Right kidney (tissue), 1 donor: Measurements from ENCODE around the gene HEG1.

Source experiments
- DNase-seq: peaks from one replicate; pipeline ENCODE4 v3.0.0-alpha.2; 2016

The HEG1 gene

DNA sequence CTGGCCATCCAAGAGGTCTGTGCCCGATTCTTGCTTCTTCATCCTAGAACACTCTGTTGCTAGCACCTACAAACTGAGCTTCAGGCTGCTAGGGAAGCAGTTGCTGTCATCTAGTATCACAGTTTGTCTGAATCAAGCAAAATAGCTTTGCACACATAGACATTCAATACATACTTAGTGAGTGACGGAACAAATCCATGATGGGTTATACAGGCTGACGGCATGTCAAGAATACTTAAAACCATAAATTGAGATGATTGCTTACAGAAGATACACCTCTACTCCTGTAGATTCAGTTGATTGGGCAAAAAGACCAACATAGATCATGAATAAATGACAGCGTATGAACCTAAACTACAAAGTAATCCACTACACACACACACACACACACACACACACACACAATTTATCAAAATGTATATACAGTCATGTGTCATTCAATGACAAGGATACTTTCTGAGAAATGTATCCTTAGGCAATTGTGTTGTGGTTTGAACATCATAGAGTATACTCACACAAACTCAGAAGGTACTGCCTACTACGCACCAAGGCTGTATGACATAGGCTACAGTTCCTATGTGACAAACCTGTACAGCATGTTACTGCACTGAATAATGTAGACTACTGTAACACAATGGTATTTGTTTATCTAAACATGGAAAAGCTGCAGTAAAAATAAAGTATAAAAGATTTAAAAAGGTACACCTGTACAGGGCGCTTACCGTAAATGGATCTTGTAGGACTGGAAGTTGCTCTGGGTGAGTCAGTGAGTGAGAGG is 14.4 kb upstream of the HEG1 start:
- DNase-seq, result no peak

DNA sequence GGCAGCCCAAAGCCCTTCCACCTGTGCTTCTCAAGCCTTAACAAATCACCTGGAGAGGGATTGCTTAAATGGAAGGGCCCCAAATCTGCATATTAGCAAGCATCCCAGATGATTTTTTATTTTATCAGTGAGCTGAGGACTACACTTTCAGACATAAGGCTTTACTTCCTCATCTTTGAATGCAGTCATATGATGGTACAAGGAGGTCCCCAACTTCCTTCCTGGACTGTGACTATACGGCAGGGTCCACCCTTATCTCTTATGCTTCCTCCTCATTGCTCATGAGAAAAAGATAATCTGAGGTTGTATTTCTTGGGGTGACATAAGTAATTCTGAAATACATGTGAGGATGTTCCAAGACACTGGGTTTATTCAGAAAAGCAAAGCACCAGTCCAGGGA is 13.7 kb upstream of the HEG1 start:
- no peak for DNase-seq

GRCh38 chr3:125068265-125068664 is 12.5 kb upstream of the HEG1 start:
- DNase-seq, result no peak

DNA sequence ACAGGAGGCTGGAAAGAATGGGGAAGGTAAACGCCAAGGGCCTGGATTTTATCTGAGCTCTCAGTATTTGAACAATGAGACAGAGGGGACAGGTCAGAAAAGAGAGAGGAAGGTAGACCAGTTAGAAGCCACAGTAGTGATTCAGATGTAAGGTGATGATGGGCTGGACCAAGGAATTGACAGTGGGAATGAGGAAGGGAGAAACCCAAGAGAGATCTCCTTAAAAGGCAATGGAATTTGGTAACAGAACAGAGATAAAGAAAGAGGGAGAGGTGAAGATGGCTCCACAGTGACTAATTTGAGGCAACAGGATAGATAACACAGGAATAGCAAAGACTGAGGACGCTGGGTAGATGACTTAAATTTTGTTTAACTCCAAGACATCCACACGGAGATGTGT is 11.4 kb upstream of the HEG1 start:
- DNase-seq, result no peak

GRCh38 chr3:125062904-125063618 is 7.3 kb upstream of the HEG1 start:
- DNase-seq, result no peak

DNA sequence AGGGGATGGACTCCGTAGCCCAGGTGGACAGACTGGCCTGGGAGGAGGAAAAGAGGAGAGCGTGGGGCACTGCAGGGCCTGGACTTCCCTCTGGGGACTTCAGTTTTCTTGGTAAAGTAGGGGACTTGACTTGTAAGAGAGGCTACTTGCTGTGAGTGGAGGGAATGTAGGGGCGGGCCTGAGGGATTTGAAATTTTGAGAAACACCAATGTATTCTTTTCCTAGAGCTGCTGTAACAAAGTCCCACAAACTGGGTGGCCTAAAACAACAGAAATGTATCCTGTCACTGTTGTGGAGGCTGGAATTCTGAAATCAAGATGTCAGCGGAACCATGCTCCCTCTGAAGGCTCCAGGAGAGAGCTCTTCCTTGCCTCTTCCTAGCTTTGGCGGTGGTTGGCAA is 5.8 kb upstream of the HEG1 start:
- DNase-seq, result no peak

GRCh38 chr3:125061170-125061569 is 5.4 kb upstream of the HEG1 start:
- no peak for DNase-seq

GRCh38 chr3:125059488-125060245 is 3.9 kb upstream of the HEG1 start:
- DNase-seq, result no peak

DNA sequence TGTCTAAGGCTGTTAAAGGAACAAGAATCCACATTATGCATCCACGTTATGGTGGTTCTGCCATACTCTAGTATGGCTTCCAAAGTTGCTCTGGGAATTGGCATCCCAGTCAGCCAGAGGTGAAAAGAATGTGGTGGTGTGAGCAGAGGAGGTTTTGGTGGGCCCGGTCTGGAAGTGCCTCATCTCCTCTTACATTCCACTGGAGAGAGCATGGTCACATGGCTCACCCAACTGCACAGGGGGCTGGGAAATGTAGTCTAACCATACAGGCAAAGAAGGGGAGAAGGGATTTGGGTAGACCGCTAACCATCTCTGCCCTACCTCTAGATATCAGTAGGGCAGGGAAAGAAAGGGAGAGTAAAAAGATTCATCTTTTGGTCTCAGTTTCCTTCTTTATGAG is 3.2 kb upstream of the HEG1 start:
- no peak for DNase-seq

DNA sequence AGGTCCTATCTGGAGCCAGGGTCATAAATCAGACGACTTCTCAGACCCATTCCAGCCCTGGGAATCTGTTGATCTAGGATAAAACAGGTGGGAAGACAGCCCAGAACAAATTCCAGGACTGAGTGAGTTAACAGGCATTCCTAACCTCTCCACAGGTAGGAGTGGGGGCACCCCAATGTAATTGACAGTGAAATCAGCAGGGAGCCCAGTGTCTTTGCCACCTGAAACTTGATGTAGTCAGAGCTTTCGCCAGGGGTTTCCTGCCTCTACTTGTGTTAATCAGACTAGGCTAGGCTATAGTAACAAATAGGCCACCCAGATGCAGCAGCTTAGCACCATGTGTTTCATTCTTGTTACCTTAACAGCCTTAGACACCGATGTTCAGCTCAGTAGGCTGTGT is 2.7 kb upstream of the HEG1 start:
- no peak for DNase-seq

DNA sequence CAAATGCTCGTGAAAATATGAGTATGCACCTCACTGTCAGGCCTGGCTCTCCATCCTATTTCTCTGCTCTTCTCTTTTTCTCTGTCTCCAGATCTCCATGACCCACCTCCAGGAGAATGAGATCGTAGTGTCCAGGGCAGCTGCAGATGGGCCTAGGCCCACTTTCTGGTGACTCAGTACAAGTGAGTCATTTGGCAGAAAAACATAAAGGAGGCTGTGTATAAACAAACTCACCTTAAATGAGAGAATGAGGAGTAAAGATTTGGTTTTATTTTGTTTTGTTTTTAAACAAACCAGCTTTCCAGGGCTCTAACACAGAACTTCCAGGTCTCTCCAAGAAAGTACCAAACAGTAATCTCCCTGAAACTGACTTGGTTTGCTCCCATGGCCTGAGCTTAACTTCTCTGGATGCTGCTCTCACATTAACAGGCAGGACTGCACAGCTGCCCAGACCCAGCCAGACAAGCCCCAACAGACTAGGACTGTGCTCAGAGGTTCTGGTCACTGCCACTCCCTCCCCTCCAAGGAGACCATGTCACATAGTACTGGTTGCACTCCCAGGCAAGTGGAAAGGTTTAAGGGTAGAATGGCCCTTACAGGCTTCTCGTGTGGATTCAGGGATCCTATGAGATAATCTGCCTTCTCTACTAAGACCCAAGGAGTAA is 1.5 kb upstream of the HEG1 start:
- no peak for DNase-seq

- DNase-seq, result peak; percentile 76
These were observed 375 bp downstream of the HEG1 start for GRCh38 chr3:125055331-125055912.

DNA sequence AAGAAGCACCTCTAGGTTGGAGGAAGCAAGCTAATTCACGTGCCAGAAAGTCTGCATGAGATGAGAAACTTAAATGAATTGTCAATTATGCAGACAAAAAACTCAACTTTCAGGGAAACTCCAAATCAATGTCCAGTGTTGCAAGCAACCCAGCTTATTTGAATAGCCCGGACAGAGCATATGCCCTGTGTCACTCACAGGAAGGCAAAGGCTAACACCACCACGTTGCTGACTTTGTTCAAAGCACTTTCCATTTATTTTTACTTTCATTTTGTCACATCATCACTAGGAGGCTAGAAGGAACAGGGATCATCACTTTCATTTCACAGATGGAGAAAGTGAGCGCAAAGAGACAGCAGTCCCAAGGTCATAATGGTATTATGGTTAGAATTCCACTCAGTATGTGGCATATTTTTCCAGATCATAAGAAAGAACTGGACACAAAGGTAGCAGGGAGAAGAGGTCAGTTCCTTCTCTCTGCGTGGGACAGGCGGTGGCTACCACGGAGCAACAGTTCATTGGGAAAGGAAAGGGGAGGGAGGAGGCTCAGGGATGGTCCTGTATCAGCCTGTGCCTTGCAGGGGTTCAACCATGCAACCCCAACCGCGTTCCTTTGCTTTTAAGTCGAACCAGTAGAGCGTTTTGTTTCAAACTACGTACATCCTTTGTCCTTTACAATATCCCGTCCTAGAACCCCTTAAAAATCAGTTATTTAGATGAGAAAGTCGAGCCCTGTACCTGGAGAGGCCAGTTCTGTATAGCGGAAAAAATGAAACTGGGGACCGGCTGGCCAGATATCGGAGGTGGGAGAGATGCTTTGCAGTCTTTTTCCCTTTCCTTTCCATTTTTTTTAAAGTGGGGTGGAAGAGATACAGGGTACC is 1.1 kb downstream of the HEG1 start:
- peak; percentile 62 for DNase-seq

GRCh38 chr3:125054062-125054448 is 1.7 kb downstream of the HEG1 start:
- no peak for DNase-seq

DNA sequence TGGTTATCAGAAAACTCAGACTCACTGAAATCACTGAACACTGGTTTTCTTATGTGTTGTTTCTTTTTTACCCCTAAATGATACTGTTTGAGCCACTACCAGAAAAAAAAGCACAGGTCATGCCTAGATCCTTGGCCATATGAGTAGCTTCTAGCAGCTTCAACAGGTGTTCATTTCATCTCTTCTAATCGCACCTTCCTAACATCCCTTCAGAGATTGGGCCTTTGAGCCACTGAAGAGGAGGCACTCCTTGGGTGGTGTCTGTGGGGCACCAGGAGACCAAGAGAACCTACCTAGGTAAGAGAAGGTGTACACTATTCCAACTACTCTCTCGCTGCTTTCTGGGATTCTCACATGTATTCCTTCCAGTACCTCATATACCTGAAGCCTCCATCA is 2.5 kb downstream of the HEG1 start:
- DNase-seq, result no peak

- DNase-seq, result no peak
These were observed 3.0 kb downstream of the HEG1 start for GRCh38 chr3:125052624-125053303.

GRCh38 chr3:125051715-125052581 is 3.8 kb downstream of the HEG1 start:
- no peak for DNase-seq

DNA sequence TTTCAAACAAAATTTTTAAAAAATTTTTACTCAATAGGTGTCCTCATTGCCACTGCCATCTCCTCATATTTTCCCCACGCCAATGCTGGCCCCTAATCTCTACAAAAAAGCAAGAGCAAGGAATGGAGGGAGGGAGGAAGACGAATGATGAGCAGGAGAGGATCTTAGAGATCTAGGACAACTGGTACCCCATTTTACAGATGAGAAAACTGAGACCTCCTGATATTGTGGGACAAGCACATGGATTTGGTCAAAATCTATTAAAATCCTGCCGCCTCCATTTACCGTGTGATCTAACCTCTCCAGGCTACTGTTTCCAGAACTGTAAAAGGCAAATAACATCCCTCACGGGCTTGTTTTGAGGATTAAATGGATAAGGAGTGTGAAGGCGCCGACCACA is 4.6 kb downstream of the HEG1 start:
- no peak for DNase-seq

- no peak for DNase-seq
These were observed 5.2 kb downstream of the HEG1 start for GRCh38 chr3:125050488-125051090.
